Measurements from ENCODE around the gene GUCA2B. TPM values are rescaled to one million over a fixed set of nuclear protein-coding genes. Genes with fewer than 3 reads are reported as not detected.

The GUCA2B gene
- total RNA-seq, result not detected

DNA sequence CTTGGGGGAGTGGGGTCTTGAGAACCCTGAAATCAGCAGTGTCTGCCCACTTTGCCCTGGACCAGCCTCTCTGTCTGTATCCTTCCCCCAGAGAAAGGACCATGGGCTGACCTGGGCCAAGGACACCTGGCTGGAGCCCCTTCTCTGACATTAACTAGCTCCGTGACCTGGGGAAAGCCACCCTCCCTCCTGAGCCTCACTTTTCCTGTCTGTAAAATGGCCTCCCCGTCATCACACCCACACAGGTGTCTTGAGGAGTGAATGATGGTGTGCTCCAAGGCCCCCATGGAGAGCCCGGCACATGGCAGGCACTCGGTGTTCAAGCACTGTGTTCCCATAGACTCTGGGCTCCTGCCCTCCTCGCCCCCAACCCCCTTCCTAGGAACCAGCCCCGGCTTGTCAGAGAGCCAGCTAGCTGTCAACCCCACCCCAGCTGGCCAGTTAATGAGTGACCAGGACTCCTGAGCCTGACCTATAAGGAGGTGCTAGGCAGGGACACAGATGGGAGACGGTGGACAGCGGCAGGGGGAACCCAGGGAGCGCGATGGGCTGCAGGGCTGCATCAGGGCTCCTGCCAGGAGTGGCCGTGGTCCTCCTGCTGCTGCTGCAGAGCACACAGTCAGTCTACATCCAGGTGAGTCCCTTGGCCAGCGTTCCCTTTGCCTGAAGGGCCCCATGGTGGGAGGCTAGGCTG, at the start of gene GUCA2B:
Gene GUCA2B, plus strand, starts transcription at position 504 of the 694 bp plus-strand sequence. Its CDS starts 41 bp downstream, at position 545.
- H3K27ac ChIP-seq, result no peak within 1 kb of the TSS
- intact Hi-C loops (cut with DNase I; ENCODE audit: low total_unique reads), result no loop called here

DNA sequence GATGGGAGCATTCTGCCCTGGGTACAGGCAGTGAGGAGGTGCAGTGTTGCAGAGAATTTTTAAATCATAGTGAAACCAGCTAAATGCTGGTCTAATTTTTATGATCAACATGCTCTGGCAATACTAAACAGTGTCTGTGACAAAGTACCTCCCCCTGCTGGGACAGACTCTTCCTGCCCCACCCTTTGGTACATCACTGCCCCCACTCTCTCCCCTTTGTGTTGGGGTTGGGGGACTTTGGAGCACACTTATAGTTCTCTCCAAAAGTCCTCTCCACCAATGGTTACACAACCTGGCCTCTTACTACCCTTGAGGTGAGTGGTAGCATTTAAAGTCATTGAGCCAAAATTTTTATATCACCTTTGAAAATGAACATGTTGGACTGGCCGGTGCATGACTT, 48.2 kb upstream of the GUCA2B start:
- no peaks in the 10 kb centered on the region for H3K4me1 ChIP-seq
- no peaks in the 10 kb centered on the region for H3K36me3 ChIP-seq
- no peak overlapping the region for H3K27ac ChIP-seq
- no peaks in the 10 kb centered on the region for H3K9me3 ChIP-seq
- intact Hi-C loops (cut with DNase I; ENCODE audit: low total_unique reads), result no loop called here
- DNase-seq, result no peak
- H3K4me3 ChIP-seq, result no peak overlapping the region
- TF ChIP-seq, protein P1, sequence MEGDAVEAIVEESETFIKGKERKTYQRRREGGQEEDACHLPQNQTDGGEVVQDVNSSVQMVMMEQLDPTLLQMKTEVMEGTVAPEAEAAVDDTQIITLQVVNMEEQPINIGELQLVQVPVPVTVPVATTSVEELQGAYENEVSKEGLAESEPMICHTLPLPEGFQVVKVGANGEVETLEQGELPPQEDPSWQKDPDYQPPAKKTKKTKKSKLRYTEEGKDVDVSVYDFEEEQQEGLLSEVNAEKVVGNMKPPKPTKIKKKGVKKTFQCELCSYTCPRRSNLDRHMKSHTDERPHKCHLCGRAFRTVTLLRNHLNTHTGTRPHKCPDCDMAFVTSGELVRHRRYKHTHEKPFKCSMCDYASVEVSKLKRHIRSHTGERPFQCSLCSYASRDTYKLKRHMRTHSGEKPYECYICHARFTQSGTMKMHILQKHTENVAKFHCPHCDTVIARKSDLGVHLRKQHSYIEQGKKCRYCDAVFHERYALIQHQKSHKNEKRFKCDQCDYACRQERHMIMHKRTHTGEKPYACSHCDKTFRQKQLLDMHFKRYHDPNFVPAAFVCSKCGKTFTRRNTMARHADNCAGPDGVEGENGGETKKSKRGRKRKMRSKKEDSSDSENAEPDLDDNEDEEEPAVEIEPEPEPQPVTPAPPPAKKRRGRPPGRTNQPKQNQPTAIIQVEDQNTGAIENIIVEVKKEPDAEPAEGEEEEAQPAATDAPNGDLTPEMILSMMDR (IDR thresholded peaks at IDR 0.05), result no peak
- TF ChIP-seq POLR2A (IDR thresholded peaks at IDR 0.05), result no peak
- H3K27me3 ChIP-seq, result no peaks in the 10 kb centered on the region

More for the DNA sequence above, at the start of gene GUCA2B:
- no peaks in the 10 kb centered on the region for H3K27me3 ChIP-seq
- H3K9me3 ChIP-seq, result no peaks in the 10 kb centered on the region
- no peak for TF ChIP-seq POLR2A (IDR thresholded peaks at IDR 0.05)
- TF ChIP-seq, protein P1 (IDR thresholded peaks at IDR 0.05), result no peak
- H3K4me1 ChIP-seq, result no peaks in the 10 kb centered on the region
- no peak for DNase-seq
- no peaks in the 10 kb centered on the region for H3K36me3 ChIP-seq
- no peak within 1 kb of the TSS for H3K4me3 ChIP-seq

DNA sequence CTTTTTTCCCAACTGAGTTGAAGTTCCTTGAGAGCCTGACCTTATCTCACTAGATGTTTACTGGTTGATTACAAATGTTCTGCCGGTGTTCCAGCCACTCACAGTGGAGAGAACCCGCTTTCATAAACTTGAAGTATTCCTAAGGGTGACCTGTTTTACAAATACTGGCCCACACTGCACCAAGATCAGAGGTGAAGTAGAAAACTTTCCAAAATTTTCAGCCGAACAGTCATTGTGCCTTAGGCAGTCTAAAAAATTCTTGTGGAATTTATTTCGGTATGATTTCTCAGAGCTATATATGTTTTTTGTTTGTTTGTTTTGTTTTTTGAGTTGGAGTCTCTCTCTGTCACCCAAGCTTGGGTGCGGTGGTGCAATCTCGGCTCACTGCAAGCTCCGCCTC, 44.9 kb upstream of the GUCA2B start:
- Histone ChIP-seq H3K36me3 (no peaks in the 10 kb centered on the region), H3K9me3 (no peaks in the 10 kb centered on the region), H3K4me3 (no peak overlapping the region), H3K4me1 (no peaks in the 10 kb centered on the region), H3K27me3 (no peaks in the 10 kb centered on the region), H3K27ac (no peak overlapping the region)
- no peak for TF ChIP-seq POLR2A (IDR thresholded peaks at IDR 0.05)
- TF ChIP-seq, protein P1 (IDR thresholded peaks at IDR 0.05), result no peak
- no peak for DNase-seq
- intact Hi-C loops (cut with DNase I; ENCODE audit: low total_unique reads), result no loop called here

- intact Hi-C loops (cut with DNase I; ENCODE audit: low total_unique reads), result no loop called here
- DNase-seq, result no peak
- TF ChIP-seq POLR2A (IDR thresholded peaks at IDR 0.05), result no peak
- TF ChIP-seq, protein P1 (IDR thresholded peaks at IDR 0.05), result no peak
- H3K4me1 ChIP-seq, result no peaks in the 10 kb centered on the region
- no peaks in the 10 kb centered on the region for H3K27me3 ChIP-seq
- H3K9me3 ChIP-seq, result no peaks in the 10 kb centered on the region
- no peak overlapping the region for H3K27ac ChIP-seq
- H3K36me3 ChIP-seq, result no peaks in the 10 kb centered on the region
- H3K4me3 ChIP-seq, result no peak overlapping the region
Observed at GRCh38 chr1:42109600-42109999, 43.6 kb upstream of the GUCA2B start.

GRCh38 chr1:42114229-42114628, 39.0 kb upstream of the GUCA2B start:
- intact Hi-C loops (cut with DNase I; ENCODE audit: low total_unique reads), result no loop called here
- H3K4me3 ChIP-seq, result no peak overlapping the region
- no peak for TF ChIP-seq POLR2A (IDR thresholded peaks at IDR 0.05)
- TF ChIP-seq, protein P1 (IDR thresholded peaks at IDR 0.05), result no peak
- no peak for DNase-seq
- no peaks in the 10 kb centered on the region for H3K4me1 ChIP-seq
- H3K27ac ChIP-seq, result no peak overlapping the region
- H3K9me3 ChIP-seq, result no peaks in the 10 kb centered on the region
- H3K36me3 ChIP-seq, result no peaks in the 10 kb centered on the region
- no peaks in the 10 kb centered on the region for H3K27me3 ChIP-seq

All from uterus (tissue), 4 donors.